Activated T-helper 1 cell treated with anti-CD3 and anti-CD28 coated beads, Interleukin-12 subunit alpha, Interleukin-12 subunit beta, Interleukin-2, Interleukin-4 antibody, amounts not matched to agents 30 ng/mL and 10 ng/mL and 1 ng/mL, durations not matched to agents 14 hours and 24 hours and 36 hours (primary cell): ENCODE data around the gene FADS2. TPM values are rescaled to one million over a fixed set of nuclear protein-coding genes. Genes with fewer than 3 reads are reported as not detected.

Experiments used
- DNase-seq: peaks from one replicate; pipeline ENCODE4 v3.0.0; 2021; ENCODE audit warnings: low spot score
- H3K27ac Mint-ChIP-seq: one replicate; pipeline ENCODE4 v1.8.0; 2021; ENCODE audit warnings: mild to moderate bottlenecking, mixed read lengths
- H3K27me3 Mint-ChIP-seq: one replicate; pipeline ENCODE4 v1.8.0; 2022; ENCODE audit warnings: mild to moderate bottlenecking, moderate library complexity, mixed read lengths; ENCODE audit not compliant: insufficient read depth
- H3K36me3 Mint-ChIP-seq: one replicate; pipeline ENCODE4 v1.8.0; 2021; ENCODE audit warnings: low read depth, mixed read lengths
- H3K4me1 Mint-ChIP-seq: one replicate; pipeline ENCODE4 v1.8.0; 2021; ENCODE audit warnings: low read depth, mixed read lengths
- H3K4me3 Mint-ChIP-seq: one replicate; pipeline ENCODE4 v1.8.0; 2021; ENCODE audit warnings: mild to moderate bottlenecking, moderate library complexity, mixed read lengths
- H3K9me3 Mint-ChIP-seq: one replicate; pipeline ENCODE4 v1.8.0; 2021; ENCODE audit warnings: mixed read lengths
- intact Hi-C: fragments of 100-400 bp; cut with micrococcal nuclease; formaldehyde crosslinking; loops from one replicate; pipeline ENCODE4 v1.15.1; 2024
- total RNA-seq: library from RNA; stranded (reverse); gene quantifications from 2 replicates; pipeline ENCODE4 v1.2.3, GENCODE V29; 2022

FADS2 gene
- total RNA-seq, 1 donor from 2014 or later, result 250 TPM

DNA sequence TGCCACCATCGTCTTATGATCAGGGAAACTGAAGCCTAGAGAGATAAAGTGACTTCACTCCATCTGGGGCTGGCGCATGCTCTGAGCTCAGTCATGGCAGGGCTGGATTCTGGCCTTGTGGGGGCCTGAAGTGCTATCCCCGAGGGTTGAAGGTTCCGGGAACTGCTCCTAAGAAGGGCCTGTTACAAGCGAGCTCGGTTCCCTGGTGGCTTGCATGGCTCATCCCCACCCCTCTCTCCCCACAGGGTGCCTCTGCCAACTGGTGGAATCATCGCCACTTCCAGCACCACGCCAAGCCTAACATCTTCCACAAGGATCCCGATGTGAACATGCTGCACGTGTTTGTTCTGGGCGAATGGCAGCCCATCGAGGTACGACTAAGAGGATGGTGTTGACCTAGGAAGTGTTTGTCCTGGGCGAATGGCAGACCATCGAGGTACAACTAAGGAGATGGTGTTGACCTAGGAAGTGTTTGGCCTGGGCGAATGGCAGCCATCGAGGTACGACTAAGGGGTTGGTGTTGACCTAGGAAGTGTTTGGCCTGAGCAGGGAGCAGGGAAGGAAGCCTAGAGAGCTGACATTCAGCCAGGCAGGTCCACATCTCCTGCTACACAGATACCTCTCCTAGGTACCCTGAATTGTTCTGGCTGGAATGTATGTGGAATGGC is 19.9 kb downstream of the FADS2 start:
- Mint-ChIP-seq H3K36me3 (peaks cover 47% of the 10 kb centered on the region), H3K9me3 (no peaks in the 10 kb centered on the region)

DNA sequence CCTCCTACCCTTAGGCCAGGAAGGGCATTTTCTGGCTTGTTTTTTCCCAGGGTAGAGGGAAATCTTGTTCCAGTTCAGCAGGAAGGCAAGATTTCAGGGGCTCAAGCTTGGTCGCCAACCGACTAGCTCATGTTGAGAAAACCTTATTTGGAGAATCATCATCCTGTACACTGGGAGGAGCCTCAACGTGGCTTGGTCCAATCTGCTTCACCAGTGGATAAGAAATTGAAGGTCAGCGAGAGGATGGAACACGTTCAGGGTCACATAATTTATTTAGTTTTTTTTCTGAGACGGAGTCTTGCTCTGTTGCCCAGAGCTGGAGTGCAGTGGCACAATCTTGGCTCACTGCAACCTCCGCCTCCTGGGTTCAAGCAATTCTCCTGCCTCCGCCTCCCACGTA is 20.5 kb downstream of the FADS2 start:
- H3K4me1 Mint-ChIP-seq, result peaks cover 3% of the 10 kb centered on the region
- no peak for DNase-seq
- H3K27me3 Mint-ChIP-seq, result no peaks in the 10 kb centered on the region
- no peaks in the 10 kb centered on the region for H3K9me3 Mint-ChIP-seq
- no peak overlapping the region for H3K4me3 Mint-ChIP-seq
- peaks cover 44% of the 10 kb centered on the region for H3K36me3 Mint-ChIP-seq
- intact Hi-C loops, result no loop called here
- no peak overlapping the region for H3K27ac Mint-ChIP-seq

More for the DNA sequence above, 19.9 kb downstream of the FADS2 start:
- H3K4me3 Mint-ChIP-seq, result no peak overlapping the region
- no peak for DNase-seq
- peaks cover 3% of the 10 kb centered on the region for H3K4me1 Mint-ChIP-seq
- no peak overlapping the region for H3K27ac Mint-ChIP-seq
- H3K27me3 Mint-ChIP-seq, result no peaks in the 10 kb centered on the region
- intact Hi-C loops, result no loop called here

DNA sequence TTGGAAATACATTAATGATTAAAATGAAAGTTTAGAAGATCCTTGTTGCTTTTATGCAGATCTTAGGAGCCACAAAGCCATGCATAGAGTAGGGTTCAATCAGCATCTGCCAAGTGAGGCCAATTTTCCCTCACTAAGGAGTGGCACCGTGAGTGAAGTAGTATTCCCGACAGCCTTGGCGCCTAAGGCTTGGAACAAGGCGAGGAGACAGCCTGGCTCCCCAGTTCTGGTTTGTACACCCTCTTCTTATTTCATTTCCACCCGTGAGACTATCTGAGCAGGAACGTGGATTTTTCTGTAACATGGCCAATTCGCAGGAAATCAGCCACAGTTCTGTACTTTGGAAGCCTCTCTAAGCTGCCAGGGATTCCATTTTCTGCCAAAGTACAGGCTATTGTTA is 22.6 kb downstream of the FADS2 start:
- no peak for DNase-seq
- H3K9me3 Mint-ChIP-seq, result no peaks in the 10 kb centered on the region
- no peak overlapping the region for H3K4me3 Mint-ChIP-seq
- intact Hi-C loops, result no loop called here
- H3K27ac Mint-ChIP-seq, result peak overlapping the region; percentile 36
- H3K4me1 Mint-ChIP-seq, result peaks cover 3% of the 10 kb centered on the region
- peaks cover 44% of the 10 kb centered on the region for H3K36me3 Mint-ChIP-seq
- H3K27me3 Mint-ChIP-seq, result no peaks in the 10 kb centered on the region

GRCh38 chr11:61851113-61851899 is 23.2 kb downstream of the FADS2 start:
- peaks cover 41% of the 10 kb centered on the region for H3K36me3 Mint-ChIP-seq
- no peaks in the 10 kb centered on the region for H3K9me3 Mint-ChIP-seq
- intact Hi-C loops, result no loop called here
- no peak overlapping the region for H3K4me3 Mint-ChIP-seq
- no peak for DNase-seq
- H3K4me1 Mint-ChIP-seq, result peaks cover 3% of the 10 kb centered on the region
- H3K27ac Mint-ChIP-seq, result peak overlapping the region; percentile 36
- no peaks in the 10 kb centered on the region for H3K27me3 Mint-ChIP-seq

DNA sequence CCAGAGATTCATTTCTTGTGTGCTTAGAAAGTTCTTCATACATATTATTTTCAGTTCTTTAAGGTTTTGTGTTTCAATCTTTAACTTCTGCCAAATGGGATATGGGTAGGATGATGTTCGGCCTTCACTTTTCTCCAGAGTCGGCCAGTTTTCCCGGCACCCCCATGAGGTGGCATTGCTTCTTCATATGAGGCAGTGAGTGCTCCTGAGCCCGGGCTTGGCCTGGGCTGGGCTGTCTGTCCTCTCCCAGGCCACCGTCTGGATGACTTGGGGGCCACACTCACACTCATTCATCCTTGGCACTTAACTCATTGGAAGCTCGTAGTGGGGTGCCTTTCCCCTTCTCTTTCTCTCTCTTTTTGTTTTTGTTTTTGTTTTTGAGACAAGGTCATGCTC is 23.8 kb downstream of the FADS2 start:
- no peak for DNase-seq
- peaks cover 3% of the 10 kb centered on the region for H3K4me1 Mint-ChIP-seq
- H3K36me3 Mint-ChIP-seq, result peaks cover 38% of the 10 kb centered on the region
- no peak overlapping the region for H3K27ac Mint-ChIP-seq
- no peaks in the 10 kb centered on the region for H3K27me3 Mint-ChIP-seq
- no peak overlapping the region for H3K4me3 Mint-ChIP-seq
- no peaks in the 10 kb centered on the region for H3K9me3 Mint-ChIP-seq
- intact Hi-C loops, result no loop called here

DNA sequence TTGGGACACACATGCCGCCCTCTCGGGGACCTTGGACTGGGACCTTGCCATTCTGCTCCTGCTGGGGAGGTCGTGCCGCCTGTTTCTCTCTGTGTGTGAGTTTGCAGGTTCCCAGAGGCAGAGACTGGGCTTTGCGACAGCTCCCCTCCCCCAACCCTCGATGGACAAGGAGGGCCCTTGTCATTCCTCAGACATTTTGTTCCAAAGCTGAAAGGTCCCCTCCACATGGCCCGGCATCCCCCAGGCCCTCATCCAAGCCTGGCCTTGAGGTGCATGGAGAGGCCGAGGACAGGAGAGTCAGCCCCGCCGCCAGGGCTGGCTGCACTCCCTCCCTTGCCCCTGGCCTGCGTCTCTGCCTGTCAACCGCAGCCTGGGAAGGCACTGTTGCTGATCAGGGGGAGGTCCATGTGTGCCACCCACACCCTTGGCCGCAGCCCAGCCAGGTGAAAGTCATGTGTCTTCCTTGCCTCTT is 25.6 kb downstream of the FADS2 start:
- Mint-ChIP-seq H3K27me3 (no peaks in the 10 kb centered on the region), H3K36me3 (peaks cover 21% of the 10 kb centered on the region), H3K4me1 (no peaks in the 10 kb centered on the region), H3K27ac (no peak overlapping the region), H3K9me3 (no peaks in the 10 kb centered on the region), H3K4me3 (no peak overlapping the region)
- intact Hi-C loops, result no loop called here
- no peak for DNase-seq

DNA sequence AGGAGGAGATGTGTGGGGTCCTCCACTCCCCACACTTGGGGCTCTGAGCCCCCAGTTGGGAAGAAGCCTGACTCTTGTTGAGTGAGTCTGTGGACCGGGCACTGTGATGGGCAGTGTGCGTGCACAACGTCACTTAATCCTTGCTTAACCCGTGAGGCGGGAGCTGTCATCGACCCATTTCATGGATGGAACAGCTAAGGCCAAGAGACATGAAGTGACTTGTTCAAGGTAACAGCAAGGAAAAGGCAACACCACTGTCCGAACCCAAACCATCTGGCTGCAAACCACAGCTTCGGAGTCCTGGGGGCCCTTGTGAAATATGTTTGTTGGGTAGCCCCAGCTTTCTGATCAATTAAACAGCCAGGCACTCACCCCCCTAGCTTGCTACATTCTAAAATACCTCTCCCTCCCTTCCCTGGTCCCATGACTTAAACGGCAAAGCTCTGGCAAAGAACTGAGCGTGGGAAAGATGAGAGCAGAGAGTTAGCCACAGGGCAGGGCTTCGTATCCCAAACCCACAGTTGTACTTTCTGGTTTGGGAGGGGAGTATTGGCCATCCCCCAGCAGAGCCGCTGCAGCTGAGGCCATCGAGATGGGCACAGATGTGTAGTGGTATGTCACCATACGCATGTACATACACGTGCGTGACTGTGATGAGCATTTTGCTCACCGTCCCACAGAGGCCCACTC is 26.3 kb downstream of the FADS2 start:
- Mint-ChIP-seq H3K27ac (no peak overlapping the region), H3K4me1 (no peaks in the 10 kb centered on the region), H3K27me3 (no peaks in the 10 kb centered on the region), H3K36me3 (peaks cover 26% of the 10 kb centered on the region), H3K4me3 (no peak overlapping the region), H3K9me3 (no peaks in the 10 kb centered on the region)
- intact Hi-C loops, result no loop called here
- DNase-seq, result no peak

GRCh38 chr11:61854966-61855714 is 27.0 kb downstream of the FADS2 start:
- no peaks in the 10 kb centered on the region for H3K4me1 Mint-ChIP-seq
- intact Hi-C loops, result no loop called here
- H3K27ac Mint-ChIP-seq, result no peak overlapping the region
- no peaks in the 10 kb centered on the region for H3K9me3 Mint-ChIP-seq
- H3K36me3 Mint-ChIP-seq, result peaks cover 31% of the 10 kb centered on the region
- H3K4me3 Mint-ChIP-seq, result no peak overlapping the region
- no peak for DNase-seq
- H3K27me3 Mint-ChIP-seq, result no peaks in the 10 kb centered on the region

- no peak overlapping the region for H3K27ac Mint-ChIP-seq
- peaks cover 27% of the 10 kb centered on the region for H3K36me3 Mint-ChIP-seq
- H3K27me3 Mint-ChIP-seq, result no peaks in the 10 kb centered on the region
- intact Hi-C loops, result no loop called here
- H3K4me1 Mint-ChIP-seq, result no peaks in the 10 kb centered on the region
- DNase-seq, result no peak
- H3K4me3 Mint-ChIP-seq, result no peak overlapping the region
- H3K9me3 Mint-ChIP-seq, result no peaks in the 10 kb centered on the region
Observed at GRCh38 chr11:61855939-61856680, 28.0 kb downstream of the FADS2 start.

- Mint-ChIP-seq H3K27me3 (no peaks in the 10 kb centered on the region), H3K9me3 (no peaks in the 10 kb centered on the region), H3K36me3 (peaks cover 35% of the 10 kb centered on the region), H3K4me3 (no peak overlapping the region), H3K27ac (no peak overlapping the region), H3K4me1 (no peaks in the 10 kb centered on the region)
- intact Hi-C loops, result no loop called here
- no peak for DNase-seq
Observed at GRCh38 chr11:61860054-61860903, 32.2 kb downstream of the FADS2 start.

- H3K36me3 Mint-ChIP-seq, result peaks cover 39% of the 10 kb centered on the region
- DNase-seq, result no peak
- no peaks in the 10 kb centered on the region for H3K27me3 Mint-ChIP-seq
- H3K4me3 Mint-ChIP-seq, result no peak overlapping the region
- peak overlapping the region; percentile 40 for H3K27ac Mint-ChIP-seq
- H3K4me1 Mint-ChIP-seq, result no peaks in the 10 kb centered on the region
- H3K9me3 Mint-ChIP-seq, result no peaks in the 10 kb centered on the region
- intact Hi-C loops, result no loop called here
Observed at GRCh38 chr11:61861634-61862033, 33.5 kb downstream of the FADS2 start.
